Measurements from ENCODE around the gene RFESD.
A peak's percentile ranks its signal among the peaks of the same experiment; 100 is the strongest.
"Not testable (repeated sequence)": the region's sequence is repeated elsewhere in the genome, so short reads cannot be mapped to it uniquely, and the experiment has no call there.

The RFESD gene

DNA sequence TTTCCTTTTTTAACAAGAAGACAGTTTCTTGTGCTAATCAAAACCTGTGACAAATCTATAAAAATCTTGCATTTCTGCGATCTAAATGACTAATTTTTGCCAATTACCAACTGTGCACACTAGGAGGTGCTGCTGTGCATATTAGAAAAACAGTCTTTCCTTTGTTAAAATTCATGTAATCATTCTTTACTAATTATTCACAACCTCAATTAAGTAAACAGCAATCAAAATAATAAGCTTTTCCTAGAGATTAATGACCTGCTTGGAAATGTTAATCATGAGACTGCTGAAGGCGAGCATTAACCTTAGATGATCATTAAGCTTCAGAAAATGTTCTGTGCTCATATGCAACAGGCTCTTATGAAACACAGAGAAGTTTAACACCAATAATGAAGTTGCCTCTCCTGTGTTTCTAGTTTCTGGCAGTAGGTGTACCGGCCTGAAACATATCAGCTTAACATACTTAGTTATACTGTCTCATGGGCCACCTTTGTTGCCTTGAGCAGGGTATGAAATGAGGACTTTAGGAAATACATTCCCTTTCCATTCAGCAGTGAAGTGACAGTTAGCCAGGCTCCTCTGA lies 17.7 kb downstream of the RFESD start:
- peak in 1 of 3 experiments; percentile 12 for DNase-seq (ENCODE audit: low read depth in 3 of 3)

DNA sequence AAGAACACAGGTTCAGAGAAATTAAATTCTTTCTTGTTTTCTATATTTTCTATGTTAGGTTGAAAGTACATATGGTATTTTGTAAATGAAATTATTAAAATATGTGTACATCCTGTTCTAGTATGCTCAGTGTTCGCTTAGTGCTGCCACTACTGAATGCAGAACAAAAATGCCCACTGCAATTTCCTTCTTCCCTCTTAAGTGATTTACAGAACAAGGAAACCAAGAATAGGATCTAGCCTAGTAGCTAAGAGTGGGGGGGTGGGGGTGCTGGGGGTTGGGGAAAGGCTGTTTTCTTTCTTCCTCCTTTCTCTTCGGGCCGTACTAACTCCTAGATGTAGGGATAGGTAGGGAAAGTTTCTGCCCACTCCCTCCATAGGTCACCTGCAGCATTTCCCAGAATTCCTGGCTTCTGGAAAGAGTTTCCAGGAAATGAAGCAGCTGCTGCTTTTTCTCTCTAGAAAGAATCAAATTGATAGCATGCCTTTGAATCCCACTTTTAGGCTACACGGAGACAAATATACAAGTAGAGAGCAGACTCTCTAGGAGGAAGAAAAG lies 20.6 kb downstream of the RFESD start:
- DNase-seq (ENCODE audit: low read depth in 3 of 3) = no peak

DNA sequence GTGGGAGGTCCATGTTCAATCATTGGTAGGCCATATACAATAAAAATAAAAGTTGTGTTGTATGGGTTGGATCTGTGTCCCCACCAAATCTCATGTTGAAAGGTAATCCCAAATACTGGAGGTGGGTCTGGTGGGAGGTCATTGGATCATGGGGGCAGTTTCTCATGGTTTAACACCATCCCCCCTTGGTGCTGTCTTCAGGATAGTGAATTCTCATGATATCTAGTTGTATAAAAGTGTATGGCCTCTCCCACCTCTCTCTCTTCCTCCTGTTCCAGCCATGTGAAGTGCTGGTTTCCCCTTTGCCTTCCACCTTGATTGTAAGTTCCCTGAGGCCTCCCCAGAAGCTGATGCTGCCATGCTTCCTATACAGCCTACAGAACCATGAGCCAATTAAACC lies 21.1 kb downstream of the RFESD start:
- DNase-seq (ENCODE audit: low read depth in 3 of 3) = no peak

DNA sequence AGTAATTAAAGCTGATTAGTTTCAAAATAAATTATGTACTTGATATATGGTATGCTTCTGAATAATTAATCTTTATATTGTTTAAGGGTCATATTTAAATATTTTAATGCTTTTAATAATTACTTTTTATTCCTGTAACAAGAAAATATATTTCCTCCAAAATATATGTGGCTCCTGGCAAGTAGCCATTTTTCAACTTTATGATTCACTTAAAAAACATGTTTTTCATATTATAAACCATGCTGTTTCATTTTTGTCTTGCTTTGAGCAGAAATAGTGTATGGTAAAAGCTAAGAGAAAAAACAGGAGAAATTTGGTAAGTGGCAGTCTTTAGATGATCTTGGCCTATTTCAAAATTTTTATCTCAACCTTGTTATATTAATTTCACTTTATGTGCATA lies 21.6 kb downstream of the RFESD start:
- no peak for DNase-seq (ENCODE audit: low read depth in 3 of 3)

DNA sequence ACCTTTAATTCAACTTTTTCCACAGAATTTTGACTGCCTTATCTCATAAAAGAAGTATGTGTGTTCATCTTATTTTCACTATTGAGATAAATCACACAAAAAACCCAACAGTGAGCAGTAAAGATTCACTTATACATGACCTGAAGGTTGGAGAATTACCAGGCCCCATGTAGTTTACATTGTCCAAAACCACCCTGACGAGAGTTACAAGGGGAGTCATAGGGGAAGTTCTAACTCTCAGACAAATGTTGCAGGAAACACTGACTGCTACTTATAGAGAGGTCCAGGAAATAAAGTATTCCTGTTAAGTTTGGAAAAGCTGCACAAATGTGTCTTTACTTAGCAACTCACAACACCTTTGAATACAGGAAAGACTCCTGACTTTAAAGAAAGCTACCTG lies 22.2 kb downstream of the RFESD start:
- no peak for DNase-seq (ENCODE audit: low read depth in 3 of 3)

DNA sequence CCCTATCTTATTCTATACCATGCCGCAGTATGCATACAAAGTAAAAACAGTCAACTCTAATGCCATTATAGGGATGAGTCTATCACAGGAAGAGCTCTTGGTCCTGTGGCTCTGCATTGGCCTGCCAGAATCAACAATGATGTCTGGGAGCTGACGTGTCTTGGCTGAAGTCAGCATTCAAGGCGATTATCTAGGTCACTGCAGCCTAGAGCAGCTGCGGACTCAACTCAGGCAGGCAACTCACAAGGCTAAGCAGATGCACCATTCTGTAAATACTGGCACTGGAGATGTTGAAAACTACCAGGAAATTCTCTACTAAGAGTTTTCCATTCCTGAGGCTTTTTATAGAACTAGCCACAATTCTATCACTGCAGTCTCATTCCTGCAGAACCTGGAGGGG lies 23.0 kb downstream of the RFESD start:
- DNase-seq (ENCODE audit: low read depth in 3 of 3) = no peak

DNA sequence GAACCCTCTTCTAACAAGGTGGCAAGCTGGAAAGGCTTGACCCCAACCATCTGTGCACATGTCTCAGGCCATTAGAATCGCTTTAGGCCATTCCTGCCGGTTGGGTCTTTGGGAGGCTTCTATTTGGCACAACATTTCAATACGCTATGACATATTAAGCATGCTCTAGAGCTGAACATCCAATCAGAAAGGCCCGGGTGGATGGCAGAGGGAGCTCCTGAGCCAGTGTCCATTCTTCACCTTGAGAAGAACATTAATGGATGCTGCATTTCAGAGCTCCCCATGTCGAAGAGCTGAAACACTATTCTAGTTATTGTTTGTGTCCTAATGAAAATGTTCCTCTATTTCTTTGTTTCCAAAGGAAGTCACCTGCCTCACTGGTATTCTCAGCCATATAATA lies 23.4 kb downstream of the RFESD start:
- DNase-seq (ENCODE audit: low read depth in 3 of 3) = no peak

DNA sequence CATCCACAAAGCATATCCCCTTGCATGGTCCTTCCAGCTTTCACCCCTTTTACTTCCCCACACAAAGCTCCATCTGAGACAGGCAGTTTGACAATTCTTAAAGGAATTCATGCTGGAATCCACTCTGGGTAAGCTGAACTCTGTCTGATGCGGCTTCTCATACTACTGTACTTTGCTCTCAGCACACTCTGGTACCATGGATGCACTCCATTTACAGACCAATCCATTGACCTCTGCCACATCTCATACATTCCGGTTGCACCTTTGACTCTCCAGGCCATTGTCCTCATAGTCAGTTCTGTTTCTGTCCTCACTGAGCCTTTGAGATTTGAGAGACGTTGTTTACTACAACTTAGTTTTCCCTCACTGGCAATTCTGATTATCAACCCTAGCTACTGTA lies 24.0 kb downstream of the RFESD start:
- DNase-seq (ENCODE audit: low read depth in 3 of 3) = no peak

DNA sequence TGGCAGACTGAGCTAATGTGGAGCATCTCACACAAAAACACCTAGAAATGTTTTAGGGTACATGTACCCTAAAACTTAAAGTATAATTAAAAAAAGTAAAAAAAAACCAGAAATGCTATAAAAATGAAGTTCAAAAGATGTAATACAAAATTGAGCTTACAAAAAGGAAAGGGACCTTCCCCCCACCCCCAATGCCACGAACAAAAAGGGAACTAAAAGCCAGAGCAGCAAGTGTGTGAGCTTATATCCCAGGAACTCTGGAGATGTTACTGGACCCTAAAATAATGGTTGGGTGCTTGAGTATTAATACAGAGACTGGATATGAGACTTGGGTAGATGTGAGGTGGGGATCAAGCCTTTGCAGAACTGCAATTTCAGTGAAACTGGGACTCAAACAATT lies 25.2 kb downstream of the RFESD start:
- no peak for DNase-seq (ENCODE audit: low read depth in 3 of 3)

DNA sequence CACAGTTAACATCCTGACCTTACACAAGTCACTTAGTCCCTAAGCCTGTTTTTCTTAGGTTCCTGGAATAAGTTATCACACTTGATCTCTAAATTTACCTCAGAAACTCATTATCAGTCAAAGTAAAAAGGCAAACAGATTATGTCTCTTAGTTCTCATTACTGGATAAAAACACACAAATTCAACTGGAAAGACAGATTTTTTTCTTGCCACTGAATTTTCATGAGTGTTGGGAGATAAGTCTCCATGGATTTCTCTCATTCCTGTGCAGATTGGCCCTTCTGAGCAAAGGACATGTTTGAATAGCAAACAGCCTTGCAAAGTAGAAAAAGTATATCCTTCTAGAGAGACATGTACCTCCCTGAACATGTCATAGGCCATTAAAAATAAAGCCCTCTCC lies 26.1 kb downstream of the RFESD start:
- no peak for DNase-seq (ENCODE audit: low read depth in 3 of 3)

DNA sequence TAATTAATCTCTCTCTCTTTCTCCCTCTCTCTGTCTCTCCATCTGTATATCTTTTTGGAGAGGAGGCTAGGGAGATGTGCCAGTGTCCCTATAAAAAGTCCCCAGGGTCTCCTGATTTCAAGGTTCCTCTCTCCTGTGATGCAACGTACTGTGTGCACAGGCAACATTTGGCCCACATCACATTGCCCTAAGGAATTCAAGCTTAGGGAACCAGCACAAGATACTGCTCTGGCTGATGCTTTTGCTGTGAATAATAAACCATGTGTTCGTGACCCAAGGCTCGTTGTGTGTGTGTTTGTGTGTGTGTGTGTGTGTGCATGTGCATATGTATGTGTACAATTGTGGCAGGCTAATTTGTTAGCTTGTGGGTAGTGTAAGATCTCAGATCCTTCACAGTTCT lies 26.5 kb downstream of the RFESD start:
- DNase-seq (ENCODE audit: low read depth in 3 of 3) = no peak

DNA sequence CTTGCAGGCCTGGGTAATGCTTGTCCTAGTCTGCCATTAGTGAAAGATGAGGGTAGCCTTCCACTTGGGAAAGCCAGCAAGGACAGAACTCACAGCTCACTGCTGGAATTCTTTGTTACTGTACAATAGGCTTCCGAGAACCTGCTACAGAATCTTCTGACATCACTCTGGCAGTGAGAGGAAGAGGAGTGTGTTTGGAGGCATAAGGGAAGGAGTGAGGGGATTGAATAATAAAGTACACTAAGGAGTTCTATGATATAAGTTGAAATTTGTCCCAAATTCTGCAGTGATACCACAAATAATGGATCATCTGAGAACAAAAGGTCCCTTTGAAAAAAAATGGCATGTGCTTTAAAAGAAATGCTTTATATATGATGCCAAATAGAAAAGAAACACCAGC lies 36.3 kb downstream of the RFESD start, which contains the start of gene SPATA9:
SPATA9 (minus strand) TSS at position 101 of the 400 bp plus-strand sequence. CDS start 137 bp downstream, outside the sequence.
- no peak for DNase-seq (ENCODE audit: low read depth in 3 of 3)

DNA sequence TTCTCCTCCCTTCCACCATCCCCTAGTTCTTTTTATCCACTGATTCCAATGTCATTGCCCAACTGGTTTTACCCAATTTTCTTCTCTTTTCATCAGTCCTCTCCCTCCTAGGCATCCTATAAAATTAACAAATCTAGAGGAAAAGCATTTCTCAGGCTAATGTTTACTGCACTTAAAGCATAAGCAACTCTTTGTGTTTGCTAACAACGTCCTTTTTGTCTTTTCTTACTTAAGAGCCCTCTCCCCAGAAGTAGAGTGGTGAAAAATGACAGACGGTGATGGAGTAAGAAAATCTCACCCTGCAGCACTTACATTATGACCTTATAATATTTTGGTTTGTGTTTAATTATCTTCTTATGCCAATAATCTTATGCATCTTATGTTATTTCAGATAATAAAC lies 37.8 kb downstream of the RFESD start:
- no peak for DNase-seq (ENCODE audit: low read depth in 3 of 3)

DNA sequence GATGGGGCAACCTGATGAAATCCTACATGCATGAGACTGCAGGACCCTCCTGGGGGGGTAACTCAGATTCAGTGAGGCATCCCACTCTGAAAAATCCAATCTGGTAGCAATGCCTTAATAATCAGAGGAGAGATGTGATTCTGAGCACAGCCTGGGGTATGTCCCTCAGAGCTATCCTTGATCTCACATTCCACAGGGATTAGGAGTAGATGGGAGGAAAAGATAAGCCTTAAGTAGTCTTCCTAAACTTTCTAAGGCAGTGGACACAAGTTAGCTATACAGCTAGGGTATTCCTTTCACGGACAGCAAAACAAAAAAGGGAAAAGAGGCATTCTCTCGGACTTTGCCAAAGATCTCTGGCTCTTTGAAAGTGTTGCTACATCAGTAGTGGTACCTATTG lies 40.1 kb downstream of the RFESD start:
- DNase-seq (ENCODE audit: low read depth in 3 of 3) = no peak

DNA sequence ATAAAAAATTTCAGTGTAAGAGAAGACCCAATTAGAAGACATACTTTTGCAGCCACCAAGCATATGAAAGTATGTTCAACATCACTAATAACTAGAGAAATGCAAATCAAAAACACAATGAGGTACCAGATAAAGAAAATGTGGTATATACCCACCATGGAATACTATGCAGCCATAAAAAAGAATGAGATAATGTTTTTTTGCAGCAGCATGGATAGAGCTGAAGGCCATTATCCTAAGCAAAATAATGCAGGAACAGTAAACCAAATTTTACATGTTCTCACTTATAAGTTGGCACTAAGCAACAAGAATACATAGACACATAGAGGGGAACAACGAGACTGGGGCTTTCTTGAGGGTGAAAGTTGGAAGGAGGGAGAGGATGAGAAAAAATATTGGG lies 43.1 kb downstream of the RFESD start:
- DNase-seq (ENCODE audit: low read depth in 3 of 3) = no peak

DNA sequence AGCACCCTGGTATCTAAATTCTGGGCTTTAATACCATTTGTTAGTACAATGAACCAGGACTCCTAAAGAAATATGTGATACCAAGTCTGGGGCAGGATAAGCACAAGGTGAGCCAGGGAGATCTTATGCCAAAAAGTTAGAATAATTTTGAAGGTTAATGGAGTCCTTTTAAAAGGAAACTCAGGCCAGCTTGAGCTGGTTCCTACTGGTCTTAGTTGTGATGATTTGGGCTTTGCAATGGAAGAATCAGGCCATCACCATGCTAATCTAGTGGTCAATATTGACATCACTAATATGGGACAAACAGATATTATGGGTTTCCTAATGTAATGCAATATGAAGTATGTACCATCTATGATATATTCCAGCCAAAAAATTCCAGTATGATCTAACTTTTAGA lies 43.8 kb downstream of the RFESD start:
- DNase-seq (ENCODE audit: low read depth in 3 of 3) = no peak

DNA sequence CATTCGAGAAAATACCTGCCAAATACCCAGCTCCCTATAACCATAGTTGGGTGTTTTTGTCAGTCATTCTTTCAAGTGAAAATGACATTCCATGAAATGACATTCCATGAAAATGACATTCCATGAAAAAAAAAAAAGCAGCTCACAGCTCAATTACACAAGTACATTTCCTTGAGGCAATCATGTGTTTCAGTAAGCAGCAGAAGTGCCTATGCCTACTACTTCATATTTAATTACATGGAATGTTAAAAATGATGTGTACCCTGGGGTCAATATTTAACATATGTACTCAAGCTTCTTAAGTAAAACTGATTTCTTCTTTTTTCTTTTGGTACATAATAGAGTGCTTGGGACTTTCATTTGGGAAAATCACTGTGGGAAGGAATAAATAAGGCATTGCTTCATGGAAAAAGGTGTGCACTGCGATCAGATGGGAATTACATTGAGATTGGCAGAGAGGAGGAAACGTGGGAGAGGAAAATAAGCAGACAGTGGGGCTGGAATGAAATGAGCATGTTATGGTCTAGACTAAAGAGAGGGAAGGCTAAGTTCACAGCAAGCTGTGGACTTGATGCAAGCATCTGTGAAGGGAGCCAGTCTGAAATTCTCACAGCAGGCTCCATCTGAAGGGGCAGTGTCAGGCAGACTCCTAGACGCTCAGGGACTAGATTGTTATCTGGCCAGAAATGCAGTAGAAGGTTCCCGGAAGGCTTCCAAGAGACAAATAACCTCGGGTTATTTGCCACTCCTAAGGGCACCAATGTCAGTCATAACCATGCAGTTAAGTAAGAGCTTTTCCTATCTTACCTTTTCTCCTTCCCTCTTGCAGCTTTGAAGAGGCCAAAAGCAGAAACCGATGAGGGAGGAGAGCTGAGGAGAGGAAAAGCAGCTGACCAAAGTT lies 51.5 kb downstream of the RFESD start:
- DNase-seq (ENCODE audit: low read depth in 3 of 3) = no peak

DNA sequence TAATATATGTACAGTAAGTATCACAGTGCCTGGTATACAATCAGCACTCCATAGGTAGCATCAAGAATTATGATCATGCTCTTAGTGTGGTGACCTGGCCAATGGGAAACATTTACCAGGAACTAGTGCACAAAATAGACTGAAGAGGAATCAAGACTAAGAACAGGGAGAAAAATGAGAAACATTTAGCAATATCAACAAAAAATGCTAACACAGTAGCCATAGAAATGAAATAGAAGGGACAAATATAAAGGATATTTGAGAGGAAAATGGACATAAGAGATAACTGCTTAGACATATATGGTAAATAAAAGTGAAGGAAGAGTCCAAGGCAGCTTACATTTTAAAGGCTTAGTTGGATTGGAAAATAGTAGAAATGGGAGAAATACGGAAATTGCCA lies 52.8 kb downstream of the RFESD start:
- DNase-seq (ENCODE audit: low read depth in 3 of 3) = no peak

DNA sequence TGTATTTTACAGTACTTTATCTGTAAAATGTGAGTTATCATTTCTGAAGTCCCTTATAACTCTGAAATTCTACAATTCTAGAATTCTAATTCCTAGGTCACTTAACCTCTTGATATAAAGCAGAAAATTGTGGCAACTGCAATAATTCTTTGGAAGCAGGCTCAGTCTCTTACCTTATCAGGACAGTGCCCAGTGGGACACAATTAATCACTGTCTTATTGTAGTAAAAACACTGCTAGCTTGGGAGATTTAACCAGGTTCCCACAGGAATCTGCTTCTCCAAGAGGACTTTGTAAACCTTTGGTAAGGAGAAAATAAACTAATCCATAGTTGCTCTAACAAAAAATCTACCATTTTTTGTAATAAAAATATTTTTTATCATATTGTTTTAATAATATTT lies 54.5 kb downstream of the RFESD start:
- DNase-seq (ENCODE audit: low read depth in 3 of 3) = no peak

DNA sequence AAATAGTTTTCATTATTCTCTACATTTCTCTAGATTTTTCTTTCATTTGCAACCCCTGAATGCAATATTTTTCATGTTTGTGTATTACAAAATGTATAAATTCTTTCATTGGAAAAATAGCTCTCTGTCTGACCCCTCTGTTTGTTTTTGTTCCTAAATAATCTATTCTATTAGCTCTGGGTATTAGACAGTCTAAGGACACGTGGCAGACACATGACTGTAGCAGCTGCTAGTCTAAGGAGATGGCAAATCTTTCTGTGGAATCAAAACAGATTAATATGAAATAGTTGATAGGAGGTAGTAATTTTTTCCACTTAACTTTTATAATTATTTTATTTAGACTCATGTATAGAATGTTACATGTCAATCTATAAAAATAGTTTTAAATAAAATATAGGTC lies 57.6 kb downstream of the RFESD start:
- no peak for DNase-seq (ENCODE audit: low read depth in 3 of 3)

DNA sequence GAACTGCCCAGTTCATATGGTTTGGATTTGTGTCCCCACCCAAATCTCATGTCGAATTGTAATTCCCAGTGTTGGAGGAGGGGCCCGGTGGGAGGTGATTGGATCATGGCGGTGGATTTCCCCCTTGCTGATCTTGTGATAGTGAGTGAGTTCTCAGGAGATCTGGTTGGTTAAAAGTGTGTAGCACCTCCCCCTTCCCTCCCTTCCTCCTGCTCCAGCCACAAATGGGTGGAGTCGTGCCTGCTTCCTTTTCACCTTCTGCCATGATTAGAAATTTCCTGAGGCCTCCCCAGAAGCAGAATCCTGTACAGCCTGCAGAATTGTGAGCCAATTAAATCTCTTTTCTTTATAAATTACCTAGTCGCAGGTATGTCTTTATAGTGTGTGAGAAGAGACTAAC lies 59.6 kb downstream of the RFESD start:
- not testable (repeated sequence) for DNase-seq (ENCODE audit: low read depth in 3 of 3)

DNA sequence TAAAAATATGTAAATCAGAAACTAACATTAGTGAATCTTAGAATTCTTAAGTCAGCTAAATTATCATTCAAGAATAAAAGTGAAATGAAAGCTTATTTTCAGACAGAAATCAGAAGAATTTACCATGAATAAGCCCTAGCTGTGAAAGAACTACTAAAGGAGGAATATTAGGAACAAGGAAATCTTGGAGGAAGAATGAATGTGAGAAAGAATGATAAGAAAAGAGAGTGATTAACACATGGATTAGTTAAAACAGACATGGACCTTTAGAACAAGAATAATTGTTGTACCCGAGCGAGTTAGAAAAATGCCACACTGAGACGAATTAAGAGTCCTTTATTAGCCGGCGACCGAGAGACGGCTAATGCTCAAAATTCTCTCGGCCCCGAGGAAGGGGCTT lies 60.5 kb downstream of the RFESD start:
- no peak for DNase-seq (ENCODE audit: low read depth in 3 of 3)
